ENCODE results near the gene UBE2Q1.

The UBE2Q1 gene

DNA sequence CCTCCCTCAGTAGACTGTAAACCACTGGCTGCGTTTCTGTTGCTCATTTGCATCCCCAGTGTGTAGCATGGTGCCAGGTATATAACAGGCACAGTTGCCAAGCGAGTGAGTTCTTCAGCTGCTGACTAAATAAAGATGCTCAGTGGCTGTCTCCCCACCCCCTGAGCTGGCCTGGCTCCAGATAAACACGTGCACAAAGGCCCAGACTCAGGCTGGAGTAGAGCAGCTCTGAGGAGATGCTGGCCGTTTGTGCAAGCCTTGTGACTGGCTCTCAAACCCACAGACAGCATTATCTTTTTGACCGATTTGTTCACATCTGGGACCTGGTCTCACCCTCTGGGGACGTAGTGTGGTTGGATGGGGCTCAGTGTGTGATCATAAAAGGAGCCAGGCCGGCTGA is 16.3 kb upstream of the UBE2Q1 start:
- no peak for DNase-seq (ENCODE audit: low spot score)
- no peak for TF ChIP-seq CTCF (IDR thresholded peaks at IDR 0.05; ENCODE audit: extremely low read depth, insufficient read depth, missing control alignments)
- in situ Hi-C loops (cut with MboI; ENCODE audit: low pct_unique_long_range_greater_than_20kb, low sequenced_read_pairs, unreplicated experiment): loop anchor here (25.0 kb wide), 1 partner anchor 313 kb away; no protein-coding TSS in a partner anchor

DNA sequence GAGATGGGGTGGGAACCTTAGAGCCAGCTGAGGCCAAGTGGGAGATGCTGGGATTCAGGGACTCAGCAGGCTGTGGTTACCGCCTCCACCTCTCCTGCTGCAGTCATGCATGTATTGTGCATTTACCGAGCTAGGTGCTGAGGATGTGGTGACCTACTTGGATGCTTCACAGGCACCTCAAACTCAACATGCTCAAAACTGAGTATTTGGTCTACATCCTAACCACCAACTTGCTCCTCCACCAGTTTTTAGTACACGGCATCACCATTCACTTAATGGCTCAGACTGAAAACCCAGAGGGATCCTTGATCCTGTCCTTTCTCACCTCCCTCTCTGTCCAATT is 14.7 kb upstream of the UBE2Q1 start:
- DNase-seq (ENCODE audit: low spot score): no peak
- in situ Hi-C loops (cut with MboI; ENCODE audit: low pct_unique_long_range_greater_than_20kb, low sequenced_read_pairs, unreplicated experiment): loop anchor here (25.0 kb wide), 1 partner anchor 314 kb away; no protein-coding TSS in a partner anchor

GRCh38 chr1:154572468-154573167 is 14.2 kb upstream of the UBE2Q1 start:
- no peak for TF ChIP-seq CTCF (IDR thresholded peaks at IDR 0.05; ENCODE audit: extremely low read depth, insufficient read depth, missing control alignments)
- in situ Hi-C loops (cut with MboI; ENCODE audit: low pct_unique_long_range_greater_than_20kb, low sequenced_read_pairs, unreplicated experiment): loop anchor here (25.0 kb wide), 1 partner anchor 315 kb away; no protein-coding TSS in a partner anchor
- no peak for DNase-seq (ENCODE audit: low spot score)

More for the DNA sequence above, 14.7 kb upstream of the UBE2Q1 start:
- no peak for TF ChIP-seq CTCF (IDR thresholded peaks at IDR 0.05; ENCODE audit: extremely low read depth, insufficient read depth, missing control alignments)

DNA sequence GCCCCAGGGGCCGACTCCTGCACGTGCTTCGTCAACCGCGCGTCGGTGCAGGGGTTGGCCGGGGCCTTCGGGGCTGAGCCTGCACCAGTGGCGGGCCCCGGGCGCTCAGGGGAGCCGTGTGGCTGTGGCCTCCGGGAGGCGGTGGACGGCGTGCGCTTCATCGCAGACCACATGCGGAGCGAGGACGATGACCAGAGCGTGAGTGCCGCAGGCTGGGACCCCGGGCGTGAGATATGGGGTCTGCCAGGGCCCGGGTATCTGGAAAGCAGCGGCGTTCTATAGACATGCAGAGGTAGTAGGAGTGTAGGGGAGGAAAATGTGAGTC is 13.5 kb upstream of the UBE2Q1 start:
- in situ Hi-C loops (cut with MboI; ENCODE audit: low pct_unique_long_range_greater_than_20kb, low sequenced_read_pairs, unreplicated experiment): loop anchor here (25.0 kb wide), 1 partner anchor 315 kb away; no protein-coding TSS in a partner anchor
- DNase-seq (ENCODE audit: low spot score): no peak

GRCh38 chr1:154571244-154571963 is 12.9 kb upstream of the UBE2Q1 start:
- no peak for TF ChIP-seq CTCF (IDR thresholded peaks at IDR 0.05; ENCODE audit: extremely low read depth, insufficient read depth, missing control alignments)
- in situ Hi-C loops (cut with MboI; ENCODE audit: low pct_unique_long_range_greater_than_20kb, low sequenced_read_pairs, unreplicated experiment): loop anchor here (25.0 kb wide), 1 partner anchor 316 kb away; no protein-coding TSS in a partner anchor
- DNase-seq (ENCODE audit: low spot score): no peak

More for the DNA sequence above, 13.5 kb upstream of the UBE2Q1 start:
- TF ChIP-seq CTCF (IDR thresholded peaks at IDR 0.05; ENCODE audit: extremely low read depth, insufficient read depth, missing control alignments): no peak

- in situ Hi-C loops (cut with MboI; ENCODE audit: low pct_unique_long_range_greater_than_20kb, low sequenced_read_pairs, unreplicated experiment): loop anchor here (25.0 kb wide), 1 partner anchor 319 kb away; no protein-coding TSS in a partner anchor
Observed at GRCh38 chr1:154568157-154568815, 9.8 kb upstream of the UBE2Q1 start.

More at GRCh38 chr1:154568157-154568815, 9.8 kb upstream of the UBE2Q1 start:
- no peak for TF ChIP-seq CTCF (IDR thresholded peaks at IDR 0.05; ENCODE audit: extremely low read depth, insufficient read depth, missing control alignments)
- no peak for DNase-seq (ENCODE audit: low spot score)

Measured in GM13977 (cell line).